ENCODE measurements around the gene XRCC4. TPM values are rescaled to one million over a fixed set of nuclear protein-coding genes. Genes with fewer than 3 reads are reported as not detected.

XRCC4 gene
- polyA plus RNA-seq, 1 donor (not counting 4 experiments of a cell fraction or from before 2014, with no cell fraction given): 10.9 TPM

DNA sequence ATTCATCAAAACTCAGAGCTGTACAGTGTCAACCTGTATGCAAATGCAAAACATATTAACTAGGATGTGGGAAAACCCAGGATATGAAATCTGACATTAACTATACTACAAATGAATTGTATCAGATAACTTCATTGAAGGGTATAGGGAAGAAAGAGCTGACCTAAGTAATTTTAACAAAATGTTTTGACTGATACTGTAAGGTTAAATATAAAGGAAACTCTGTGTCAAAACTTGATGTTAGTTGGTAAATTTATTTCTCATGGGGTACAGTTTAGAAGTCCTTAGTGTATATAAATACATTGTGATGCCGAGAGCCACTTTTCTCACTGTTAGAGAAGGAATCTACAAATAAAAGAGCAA is 316.1 kb downstream of the XRCC4 start:
- Histone ChIP-seq H2AFZ (ENCODE audit: control insufficient read depth, low read length) (no peak overlapping the region), H3K9ac (ENCODE audit: control insufficient read depth, extremely low read depth, insufficient read depth, low read length) (no peak overlapping the region), H3K79me2 (ENCODE audit: control insufficient read depth, insufficient read depth, low read length) (no peaks in the 10 kb centered on the region), H3K4me2 (ENCODE audit: control insufficient read depth, extremely low read depth, insufficient read depth, low read depth, low read length) (no peak overlapping the region), H3K9me1 (ENCODE audit: control insufficient read depth, extremely low read depth, insufficient read depth, low read length) (no peaks in the 10 kb centered on the region), H3K36me3 (ENCODE audit: control insufficient read depth in 2 of 2, extremely low read depth in 1 of 2, insufficient read depth in 2 of 2, low read length in 2 of 2) (no peaks in the 10 kb centered on the region), H3K4me3 (ENCODE audit: control insufficient read depth in 2 of 3, extremely low read depth in 1 of 3, insufficient read depth in 2 of 3, low read depth in 1 of 3, low read length in 3 of 3) (no peak overlapping the region), H4K20me1 (ENCODE audit: control insufficient read depth, extremely low read depth, insufficient read depth, low read length) (no peaks in the 10 kb centered on the region), H3K27ac (ENCODE audit: control insufficient read depth, insufficient read depth, low read length) (no peak overlapping the region), H3K27me3 (ENCODE audit: control insufficient read depth, extremely low read depth, insufficient read depth, low read length) (no peaks in the 10 kb centered on the region), H3K9me3 (ENCODE audit: control insufficient read depth, low read depth, low read length) (no peaks in the 10 kb centered on the region), H3K4me1 (ENCODE audit: control insufficient read depth, extremely low read depth, insufficient read depth, low read length) (no peaks in the 10 kb centered on the region)
- TF ChIP-seq, protein P1, sequence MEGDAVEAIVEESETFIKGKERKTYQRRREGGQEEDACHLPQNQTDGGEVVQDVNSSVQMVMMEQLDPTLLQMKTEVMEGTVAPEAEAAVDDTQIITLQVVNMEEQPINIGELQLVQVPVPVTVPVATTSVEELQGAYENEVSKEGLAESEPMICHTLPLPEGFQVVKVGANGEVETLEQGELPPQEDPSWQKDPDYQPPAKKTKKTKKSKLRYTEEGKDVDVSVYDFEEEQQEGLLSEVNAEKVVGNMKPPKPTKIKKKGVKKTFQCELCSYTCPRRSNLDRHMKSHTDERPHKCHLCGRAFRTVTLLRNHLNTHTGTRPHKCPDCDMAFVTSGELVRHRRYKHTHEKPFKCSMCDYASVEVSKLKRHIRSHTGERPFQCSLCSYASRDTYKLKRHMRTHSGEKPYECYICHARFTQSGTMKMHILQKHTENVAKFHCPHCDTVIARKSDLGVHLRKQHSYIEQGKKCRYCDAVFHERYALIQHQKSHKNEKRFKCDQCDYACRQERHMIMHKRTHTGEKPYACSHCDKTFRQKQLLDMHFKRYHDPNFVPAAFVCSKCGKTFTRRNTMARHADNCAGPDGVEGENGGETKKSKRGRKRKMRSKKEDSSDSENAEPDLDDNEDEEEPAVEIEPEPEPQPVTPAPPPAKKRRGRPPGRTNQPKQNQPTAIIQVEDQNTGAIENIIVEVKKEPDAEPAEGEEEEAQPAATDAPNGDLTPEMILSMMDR (optimal IDR thresholded peaks at IDR 0.05 in 1 of 3, IDR thresholded peaks at IDR 0.05 in 1 of 3, conservative IDR thresholded peaks at IDR 0.05 in 1 of 3; ENCODE audit: extremely low read depth in 1 of 3, insufficient read depth in 2 of 3, low read length in 3 of 3): no peak
- no peak for TF ChIP-seq EZH2 (IDR thresholded peaks at IDR 0.05; ENCODE audit: low read length)
- DNase-seq (ENCODE audit: low read depth, low spot score) (no peak), FAIRE-seq (no peak)
- dilution Hi-C loops (cut with MboI; ENCODE audit: extremely low pct_ligation_motif_present, low sequenced_read_pairs): no loop called here

DNA sequence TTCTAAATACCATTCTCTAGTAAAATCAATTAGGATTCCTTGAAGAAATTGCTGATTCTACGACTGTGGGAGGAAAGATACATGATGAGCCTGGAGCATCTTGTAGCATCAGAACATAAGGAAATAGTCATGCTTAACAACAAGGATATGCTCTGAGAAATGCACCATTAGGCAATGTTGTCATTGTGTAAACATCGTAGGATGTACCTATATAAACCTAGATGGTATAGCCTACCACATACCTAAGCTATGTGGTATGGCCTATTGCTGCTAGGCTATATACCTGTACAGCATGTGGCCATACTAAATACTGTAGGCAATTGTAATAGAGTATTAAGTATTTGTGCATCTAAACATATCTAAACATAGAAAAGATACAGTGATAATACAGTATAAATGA is 316.8 kb downstream of the XRCC4 start:
- H3K4me3 ChIP-seq (ENCODE audit: control insufficient read depth in 2 of 3, extremely low read depth in 1 of 3, insufficient read depth in 2 of 3, low read depth in 1 of 3, low read length in 3 of 3): no peak overlapping the region
- dilution Hi-C loops (cut with MboI; ENCODE audit: extremely low pct_ligation_motif_present, low sequenced_read_pairs): no loop called here
- H3K36me3 ChIP-seq (ENCODE audit: control insufficient read depth in 2 of 2, extremely low read depth in 1 of 2, insufficient read depth in 2 of 2, low read length in 2 of 2): no peaks in the 10 kb centered on the region
- no peak overlapping the region for H3K27ac ChIP-seq (ENCODE audit: control insufficient read depth, insufficient read depth, low read length)
- H3K9me3 ChIP-seq (ENCODE audit: control insufficient read depth, low read depth, low read length): no peaks in the 10 kb centered on the region
- no peak overlapping the region for H3K4me2 ChIP-seq (ENCODE audit: control insufficient read depth, extremely low read depth, insufficient read depth, low read depth, low read length)
- no peak overlapping the region for H2AFZ ChIP-seq (ENCODE audit: control insufficient read depth, low read length)
- no peaks in the 10 kb centered on the region for H3K4me1 ChIP-seq (ENCODE audit: control insufficient read depth, extremely low read depth, insufficient read depth, low read length)
- H3K79me2 ChIP-seq (ENCODE audit: control insufficient read depth, insufficient read depth, low read length): no peaks in the 10 kb centered on the region
- DNase-seq (ENCODE audit: low read depth, low spot score) (no peak), FAIRE-seq (no peak)
- H3K9ac ChIP-seq (ENCODE audit: control insufficient read depth, extremely low read depth, insufficient read depth, low read length): no peak overlapping the region
- H3K9me1 ChIP-seq (ENCODE audit: control insufficient read depth, extremely low read depth, insufficient read depth, low read length): no peaks in the 10 kb centered on the region
- TF ChIP-seq, protein P1 (optimal IDR thresholded peaks at IDR 0.05 in 1 of 3, IDR thresholded peaks at IDR 0.05 in 1 of 3, conservative IDR thresholded peaks at IDR 0.05 in 1 of 3; ENCODE audit: extremely low read depth in 1 of 3, insufficient read depth in 2 of 3, low read length in 3 of 3): no peak
- no peak for TF ChIP-seq EZH2 (IDR thresholded peaks at IDR 0.05; ENCODE audit: low read length)
- H4K20me1 ChIP-seq (ENCODE audit: control insufficient read depth, extremely low read depth, insufficient read depth, low read length): no peaks in the 10 kb centered on the region
- no peaks in the 10 kb centered on the region for H3K27me3 ChIP-seq (ENCODE audit: control insufficient read depth, extremely low read depth, insufficient read depth, low read length)

All from keratinocyte (primary cell).